ENCODE results near the gene IFFO2.

DNA sequence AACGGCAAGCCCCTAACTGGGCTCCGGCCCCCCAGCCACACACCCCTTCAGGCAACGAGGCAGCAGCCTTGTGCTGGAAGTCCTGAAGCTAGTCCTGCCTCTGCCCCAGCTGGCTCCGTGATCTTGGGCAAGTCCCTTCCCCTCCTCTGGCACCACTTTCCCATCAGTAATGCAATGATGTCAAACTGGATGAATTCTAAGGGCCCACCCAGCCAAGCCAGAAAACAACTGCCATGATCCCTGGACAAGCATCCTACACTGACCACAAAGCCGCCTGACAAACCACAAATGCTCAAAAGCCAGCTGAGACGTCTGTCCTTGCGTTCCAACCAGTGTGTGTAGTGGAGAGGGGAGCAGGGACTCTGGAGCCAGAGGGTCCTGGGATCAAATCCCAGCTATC is 26.8 kb downstream of the IFFO2 start:
- TF ChIP-seq, protein P1, sequence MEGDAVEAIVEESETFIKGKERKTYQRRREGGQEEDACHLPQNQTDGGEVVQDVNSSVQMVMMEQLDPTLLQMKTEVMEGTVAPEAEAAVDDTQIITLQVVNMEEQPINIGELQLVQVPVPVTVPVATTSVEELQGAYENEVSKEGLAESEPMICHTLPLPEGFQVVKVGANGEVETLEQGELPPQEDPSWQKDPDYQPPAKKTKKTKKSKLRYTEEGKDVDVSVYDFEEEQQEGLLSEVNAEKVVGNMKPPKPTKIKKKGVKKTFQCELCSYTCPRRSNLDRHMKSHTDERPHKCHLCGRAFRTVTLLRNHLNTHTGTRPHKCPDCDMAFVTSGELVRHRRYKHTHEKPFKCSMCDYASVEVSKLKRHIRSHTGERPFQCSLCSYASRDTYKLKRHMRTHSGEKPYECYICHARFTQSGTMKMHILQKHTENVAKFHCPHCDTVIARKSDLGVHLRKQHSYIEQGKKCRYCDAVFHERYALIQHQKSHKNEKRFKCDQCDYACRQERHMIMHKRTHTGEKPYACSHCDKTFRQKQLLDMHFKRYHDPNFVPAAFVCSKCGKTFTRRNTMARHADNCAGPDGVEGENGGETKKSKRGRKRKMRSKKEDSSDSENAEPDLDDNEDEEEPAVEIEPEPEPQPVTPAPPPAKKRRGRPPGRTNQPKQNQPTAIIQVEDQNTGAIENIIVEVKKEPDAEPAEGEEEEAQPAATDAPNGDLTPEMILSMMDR (conservative IDR thresholded peaks at IDR 0.05 in 1 of 2, IDR thresholded peaks at IDR 0.05 in 1 of 2; ENCODE audit: low read depth in 1 of 2, low read length in 2 of 2) = no peak
- TF ChIP-seq EZH2 (IDR thresholded peaks at IDR 0.05; ENCODE audit: low read length, missing control alignments) = no peak
